Stimulated activated CD8-positive, alpha-beta memory T cell treated with anti-CD3 and anti-CD28 coated beads, Interleukin-12 subunit alpha, Interleukin-12 subunit beta, amount 100 ng/mL, for 1 hour (primary cell): ENCODE results near the gene PTPRN2.
"Not testable (repeated sequence)": the region's sequence is repeated elsewhere in the genome, so short reads cannot be mapped to it uniquely, and the experiment has no call there.

Experiments
- DNase-seq: peaks from one replicate; pipeline ENCODE4 v3.0.0-alpha.2; 2020; ENCODE audit warnings: low read depth

Gene PTPRN2

DNA sequence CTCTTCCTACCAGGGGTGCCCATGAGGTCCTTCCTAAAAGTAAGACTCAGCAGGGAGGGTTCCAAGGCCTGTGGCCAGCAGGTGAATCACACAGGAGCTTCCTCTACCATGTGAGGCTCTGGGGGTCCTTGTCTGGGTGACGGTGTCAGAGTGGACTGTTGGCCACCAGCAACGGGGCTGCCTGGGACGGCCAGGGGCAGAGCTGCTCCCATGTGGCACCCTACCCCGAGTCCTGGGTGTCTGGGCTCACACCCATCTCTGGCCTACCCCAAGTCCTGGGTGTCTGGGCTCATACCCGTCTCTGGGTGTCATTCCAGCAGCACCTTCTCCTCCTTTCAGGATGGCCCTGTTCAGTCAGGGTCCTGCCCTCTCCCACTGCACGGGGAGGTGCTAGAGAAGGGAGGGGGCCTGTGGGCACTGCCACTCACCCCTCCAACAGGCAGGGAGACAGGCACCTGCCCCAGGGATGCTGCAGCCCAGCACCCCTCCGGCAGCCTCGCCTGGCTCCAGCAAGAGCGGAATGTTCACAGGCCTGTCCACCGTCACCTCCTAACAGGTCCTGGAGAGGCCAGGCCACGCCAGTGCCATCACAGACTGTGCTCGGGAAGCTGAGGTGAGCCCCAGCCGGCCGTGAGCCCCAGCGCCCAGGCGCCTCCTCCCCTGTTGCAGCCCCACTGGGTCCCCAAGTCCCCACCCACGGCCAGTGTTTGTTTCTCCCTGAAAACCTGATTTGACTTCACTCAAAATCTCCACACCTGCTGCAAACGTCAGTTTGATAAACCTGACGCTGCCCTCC, 143.7 kb downstream of the PTPRN2 start:
- DNase-seq: no peak

DNA sequence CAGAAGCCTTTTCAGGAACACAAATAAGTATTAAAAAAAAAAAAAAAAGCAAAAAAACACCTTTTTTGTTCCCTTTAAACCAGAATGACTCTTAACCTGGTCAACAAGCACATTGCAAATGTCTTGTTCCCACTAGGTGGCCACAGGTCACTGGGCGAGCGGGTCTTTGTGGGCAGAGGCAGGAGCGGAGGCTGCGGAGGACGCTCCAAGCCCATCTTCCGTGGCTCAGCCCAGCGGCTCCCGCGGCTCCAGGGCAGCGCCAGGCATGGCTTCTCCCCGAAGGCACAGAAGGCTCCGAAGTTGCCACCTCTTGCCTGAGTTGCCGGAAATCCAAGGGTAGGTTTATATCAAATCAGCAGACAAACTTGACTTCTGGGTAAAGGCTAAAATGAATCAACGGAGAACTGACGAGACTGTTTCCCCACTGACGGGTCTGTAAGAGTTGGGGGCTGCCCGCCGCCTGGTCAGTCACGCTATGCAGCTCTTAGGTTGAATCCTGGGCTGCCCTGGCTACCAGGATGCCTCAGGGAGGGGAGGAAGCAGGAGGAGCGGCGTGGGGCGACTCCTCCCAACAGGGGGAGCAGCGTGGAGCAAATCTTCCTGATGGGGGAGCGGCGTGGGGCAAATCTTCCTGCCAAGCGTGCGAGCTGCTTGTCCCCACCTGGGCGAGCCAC, 144.5 kb downstream of the PTPRN2 start:
- DNase-seq: no peak

DNA sequence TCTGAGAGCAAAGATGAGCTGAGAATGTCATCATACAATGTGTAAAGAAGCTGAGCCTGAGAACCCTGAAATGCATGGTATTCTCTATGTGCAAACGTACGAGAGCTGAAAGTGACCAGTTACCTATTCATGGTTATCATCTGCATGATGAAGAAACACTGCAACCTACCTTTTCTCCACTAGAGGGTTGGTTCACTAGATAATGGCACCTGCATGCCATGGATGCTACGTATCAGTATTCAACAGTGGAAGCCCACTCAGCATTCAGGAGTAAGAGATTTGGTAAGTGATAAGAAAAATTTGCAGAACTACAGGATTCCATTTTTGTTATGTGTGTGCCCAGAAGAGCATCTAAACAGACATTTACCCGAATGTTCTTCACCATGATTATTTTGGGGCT, 145.4 kb downstream of the PTPRN2 start:
- DNase-seq: no peak

DNA sequence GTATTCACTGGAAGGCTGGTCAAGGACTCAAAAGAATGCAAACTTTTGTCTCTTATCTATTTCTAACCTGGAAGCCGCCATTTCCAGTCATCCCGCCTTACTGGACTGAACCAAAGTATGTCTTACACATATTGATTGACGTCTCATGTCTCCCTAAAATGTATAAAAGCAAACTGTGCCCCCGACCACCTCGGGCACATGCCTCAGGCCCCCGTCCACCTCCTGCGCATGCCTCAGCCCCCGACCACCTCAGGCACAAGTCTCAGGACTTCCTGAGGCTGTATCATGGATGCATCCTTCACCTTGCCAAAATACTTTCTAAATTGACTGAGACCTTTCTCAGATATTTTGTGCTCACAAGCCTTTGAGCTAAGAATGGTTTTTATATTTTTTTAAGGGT, 148.6 kb downstream of the PTPRN2 start:
- DNase-seq: no peak

DNA sequence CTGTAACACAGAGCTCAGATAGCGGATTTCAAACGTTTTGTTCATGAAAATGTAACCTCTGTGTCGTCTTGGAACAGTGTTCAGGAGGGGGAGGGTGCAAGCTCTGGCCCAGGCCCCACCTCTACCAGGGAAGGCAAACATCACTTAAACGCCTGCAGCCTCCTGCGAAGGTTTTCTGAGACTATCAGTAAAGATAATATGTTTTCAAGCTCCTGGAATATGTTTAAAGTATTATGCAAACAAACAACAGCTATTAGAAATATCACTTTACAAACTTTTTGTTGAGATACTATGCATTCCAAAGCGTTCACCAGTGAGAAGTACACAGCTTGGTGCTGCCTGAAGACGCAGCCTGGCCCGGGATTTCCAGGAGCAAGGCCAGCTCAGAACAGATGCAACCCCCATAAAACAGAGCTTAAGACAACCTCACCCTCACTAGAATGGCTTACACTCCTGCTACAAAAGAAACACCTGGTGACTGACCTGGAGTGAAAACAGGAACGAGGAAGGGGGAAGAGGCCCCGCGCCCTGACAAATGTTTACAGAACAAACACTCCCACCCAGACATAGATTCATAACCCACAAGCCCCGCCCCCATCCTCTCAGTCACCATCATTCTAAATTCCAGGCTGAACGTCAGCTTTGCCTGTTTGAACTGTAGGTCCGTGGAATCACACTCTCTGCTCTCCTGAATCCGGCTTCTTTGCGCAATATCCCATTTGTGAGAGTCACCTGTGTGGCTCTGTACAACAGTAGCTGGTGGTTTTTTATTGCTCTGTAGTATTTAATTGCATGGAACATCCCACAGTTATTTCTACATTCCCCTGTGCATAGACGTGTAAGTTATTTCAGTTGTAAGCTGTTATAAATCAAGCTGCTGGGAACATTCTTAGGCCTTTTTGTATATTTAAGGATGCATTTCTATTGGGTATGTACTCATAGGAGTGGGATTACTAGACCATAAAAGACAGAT, 155.0 kb downstream of the PTPRN2 start:
- DNase-seq: no peak

DNA sequence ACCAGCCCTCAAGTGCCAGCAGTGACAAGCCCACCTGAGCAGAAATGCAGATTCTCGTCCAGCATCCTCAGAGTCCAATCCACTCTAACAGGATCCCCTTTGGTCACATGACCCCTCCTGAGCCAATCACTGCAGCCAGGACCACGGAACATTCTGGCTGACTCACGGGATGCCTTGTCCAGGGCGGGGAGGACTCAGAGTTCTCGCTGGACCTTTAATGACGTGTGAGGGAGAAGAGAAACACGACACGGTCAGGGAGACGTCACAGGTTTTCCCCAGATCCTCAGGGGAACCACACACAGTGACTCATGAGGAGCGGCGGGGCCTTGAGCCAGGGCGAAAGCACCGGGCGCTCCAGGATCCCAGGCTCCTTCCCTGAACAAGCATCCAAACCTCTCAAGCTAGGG, 155.7 kb downstream of the PTPRN2 start:
- DNase-seq: no peak

DNA sequence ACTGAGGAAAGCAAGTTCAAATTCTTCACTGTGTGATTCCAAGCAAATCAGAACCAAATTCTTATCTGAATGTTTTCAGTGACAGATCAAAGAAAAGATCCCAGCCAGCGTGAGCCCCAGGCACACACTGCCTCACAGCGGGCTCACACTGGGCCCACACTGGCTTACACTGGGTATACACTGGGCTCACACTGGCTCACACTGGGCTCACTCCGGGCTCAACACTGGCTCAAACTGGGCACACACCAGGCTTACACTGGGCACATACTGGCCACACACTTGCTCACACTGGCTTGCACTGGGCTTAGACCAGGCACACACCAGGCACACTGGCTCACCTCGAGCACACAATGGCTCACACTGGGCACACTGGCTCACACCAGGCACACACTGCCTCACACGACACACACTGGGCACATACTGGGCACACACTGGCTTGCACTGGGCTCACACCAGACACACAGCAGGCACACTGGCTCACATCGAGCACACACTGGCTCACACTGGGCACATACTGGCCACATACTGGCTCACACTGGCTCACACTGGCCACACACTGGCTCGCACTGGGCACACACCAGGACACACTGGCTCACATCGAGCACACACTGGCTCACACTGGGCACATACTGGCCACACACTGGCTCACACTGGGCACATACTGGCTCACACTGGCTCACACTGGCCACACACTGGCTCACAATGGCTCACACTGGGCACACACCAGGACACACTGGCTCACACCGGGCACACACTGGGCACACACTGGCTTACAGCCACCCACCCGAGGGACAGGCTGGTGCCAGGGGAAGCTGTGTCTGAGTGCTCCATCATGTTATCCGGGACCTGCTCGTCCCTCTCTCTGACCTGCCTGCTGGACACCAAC, 156.3 kb downstream of the PTPRN2 start:
- DNase-seq: no peak

DNA sequence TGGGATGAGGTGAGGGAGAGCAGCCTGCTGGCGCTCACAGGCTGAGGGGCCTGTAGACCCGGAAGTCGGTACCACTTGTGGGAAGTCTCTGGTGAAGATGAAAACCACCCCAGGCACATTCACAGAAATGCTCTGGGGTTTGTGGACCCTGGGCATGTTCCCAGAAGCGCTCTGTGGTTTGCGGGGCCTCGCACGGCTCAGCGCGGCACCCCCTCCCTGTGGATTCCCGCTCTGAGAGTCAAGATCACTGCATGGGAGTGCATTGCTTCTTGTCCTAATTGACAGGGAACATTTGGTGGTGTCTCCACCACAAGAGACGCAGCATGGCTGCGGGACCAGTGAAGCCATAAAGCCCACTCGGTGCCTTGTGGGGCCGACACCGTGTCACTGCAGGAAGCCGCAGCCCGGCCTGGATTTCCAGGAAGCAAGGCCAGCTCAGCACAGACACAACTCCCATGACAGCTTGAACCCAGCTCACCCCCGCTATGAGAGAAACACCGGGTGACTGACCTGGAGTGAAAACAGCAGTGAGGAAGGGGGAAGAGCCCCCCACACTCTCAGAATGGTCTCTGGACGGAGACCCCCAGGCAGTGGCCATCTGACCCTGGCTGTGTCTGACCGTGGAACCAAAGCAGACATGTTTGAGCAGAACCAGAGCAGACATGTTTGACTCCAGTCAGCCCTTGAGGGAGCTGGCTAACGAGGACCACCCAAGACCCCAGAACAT, 157.2 kb downstream of the PTPRN2 start:
- no peak for DNase-seq

DNA sequence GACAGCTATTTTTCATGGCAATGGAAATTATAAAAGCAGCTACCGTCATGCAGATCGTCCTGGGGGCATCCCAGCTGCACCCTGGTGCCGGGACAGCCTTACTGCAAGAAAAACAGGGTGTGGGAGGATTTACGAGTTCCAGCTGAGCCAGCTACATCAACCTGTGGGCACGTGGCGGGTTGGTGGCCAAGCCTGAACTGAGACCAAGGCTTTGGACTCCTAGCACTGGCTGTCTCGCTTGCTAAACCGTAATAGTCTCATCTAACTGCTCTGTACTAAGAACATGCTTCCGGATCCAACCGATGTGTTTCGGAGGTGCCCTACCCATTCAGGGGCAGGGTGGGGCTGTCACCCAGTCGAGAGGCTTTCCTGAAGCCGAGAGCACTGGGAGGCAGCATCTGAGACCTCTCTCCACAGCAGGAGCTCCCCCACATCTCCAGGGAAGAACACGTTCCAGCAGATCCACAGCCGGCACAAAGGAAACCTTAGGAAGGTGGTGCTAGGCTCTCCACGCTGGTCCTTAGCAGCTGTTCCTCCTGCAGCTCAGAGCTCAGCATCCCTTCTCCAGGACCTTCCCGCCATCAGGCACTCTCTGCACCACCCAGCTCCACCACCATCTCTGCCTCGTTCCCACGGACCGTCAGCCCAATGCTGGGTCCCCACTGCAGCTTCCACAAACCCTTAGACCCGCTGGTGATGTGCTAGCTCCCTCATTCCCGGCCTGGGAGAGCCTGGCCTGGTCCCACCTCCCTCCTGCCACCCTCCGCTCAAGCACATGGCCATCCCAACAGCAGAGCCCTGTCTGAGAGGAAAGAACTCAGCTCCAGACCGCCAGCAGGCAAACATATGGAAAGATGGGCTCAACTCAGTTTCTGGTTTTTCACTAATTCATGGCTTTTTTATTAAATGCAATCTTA, 158.5 kb downstream of the PTPRN2 start:
- DNase-seq: no peak

DNA sequence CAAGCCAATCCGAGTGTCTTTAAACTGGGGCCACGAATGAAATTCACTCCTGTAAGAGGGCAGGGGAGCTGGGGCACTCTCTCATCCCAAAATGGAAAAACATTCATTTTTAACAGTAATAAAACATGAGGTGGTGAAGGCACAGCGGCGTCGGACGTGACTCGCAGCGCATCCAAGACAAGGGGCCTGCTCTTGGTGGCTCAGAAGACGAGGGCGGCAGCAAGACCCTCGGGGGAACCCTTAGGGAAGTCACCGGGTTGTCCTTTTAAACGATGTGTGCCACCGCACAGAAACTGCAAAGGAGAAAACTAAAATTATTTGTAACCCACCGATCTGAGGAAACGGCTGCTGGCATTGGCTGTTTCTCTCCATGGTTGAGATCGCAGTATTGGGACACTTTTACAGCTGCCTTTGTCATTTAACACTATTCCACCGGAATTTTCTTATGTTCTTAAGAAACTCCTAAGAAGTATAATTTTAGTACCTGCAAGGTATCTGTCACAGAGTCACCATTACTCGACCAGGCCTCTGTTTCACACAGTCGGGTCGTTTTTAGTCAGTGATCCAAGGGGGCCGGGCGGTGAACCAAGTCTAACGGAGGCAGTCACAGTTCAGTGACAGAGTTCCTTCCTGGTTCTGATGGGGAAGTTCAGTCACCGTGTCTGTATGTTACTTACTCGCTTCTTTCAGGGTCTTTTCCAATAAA, 159.3 kb downstream of the PTPRN2 start:
- DNase-seq: no peak

DNA sequence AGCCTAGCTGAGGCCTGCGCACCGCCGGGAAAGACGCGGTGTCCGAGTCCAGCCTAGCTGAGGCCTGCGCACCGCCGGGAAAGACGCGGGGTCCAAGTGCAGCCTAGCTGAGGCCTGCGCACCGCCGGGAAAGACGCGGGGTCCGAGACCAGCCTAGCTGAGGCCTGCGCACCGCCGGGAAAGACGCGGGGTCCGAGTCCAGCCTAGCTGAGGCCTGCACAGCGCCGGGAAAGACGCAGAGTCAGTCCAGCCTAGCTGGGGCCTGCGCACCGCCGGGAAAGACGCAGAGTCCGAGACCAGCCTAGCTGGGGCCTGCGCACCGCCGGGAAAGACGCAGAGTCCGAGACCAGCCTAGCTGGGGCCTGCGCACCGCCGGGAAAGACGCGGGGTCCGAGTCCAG, 161.9 kb downstream of the PTPRN2 start:
- not testable (repeated sequence) for DNase-seq

DNA sequence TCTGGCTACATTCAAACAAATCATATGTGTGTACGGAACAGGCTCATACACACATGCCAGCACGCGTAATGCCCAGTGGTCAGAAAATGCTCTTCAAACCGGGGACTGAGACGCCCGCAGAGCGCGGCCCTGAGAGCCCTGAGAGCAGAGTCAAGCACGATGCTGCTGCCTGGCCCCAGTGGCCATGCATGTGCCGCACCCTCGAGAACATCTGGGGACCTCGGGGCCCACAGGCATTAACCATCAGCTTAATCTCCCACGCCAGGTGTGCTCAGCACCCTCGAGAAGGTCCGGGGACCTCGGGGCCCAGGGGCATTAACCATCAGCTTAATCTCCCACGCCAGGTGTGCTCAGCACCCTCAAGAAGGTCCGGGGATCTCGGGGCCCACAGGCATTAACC, 163.1 kb downstream of the PTPRN2 start:
- no peak for DNase-seq

DNA sequence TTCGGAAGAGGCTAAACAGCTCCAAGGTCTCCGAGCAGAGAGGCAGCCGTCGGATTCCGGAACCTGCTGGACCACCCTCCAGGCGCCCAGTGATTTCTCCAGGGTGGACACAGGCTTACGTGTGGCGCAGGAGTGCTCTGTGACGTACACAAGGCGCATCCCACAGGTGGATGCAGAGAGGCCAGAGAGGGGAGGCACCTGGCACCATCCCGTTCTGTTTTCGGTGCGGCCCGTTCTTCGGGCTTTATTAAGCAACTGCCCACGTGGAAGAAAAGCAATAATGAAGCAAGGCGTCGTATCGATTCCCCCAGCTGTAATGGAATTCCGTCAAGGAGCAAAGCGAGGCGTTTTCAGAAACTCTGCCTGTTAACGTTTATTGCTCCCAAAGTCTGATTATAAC, 163.6 kb downstream of the PTPRN2 start:
- no peak for DNase-seq

DNA sequence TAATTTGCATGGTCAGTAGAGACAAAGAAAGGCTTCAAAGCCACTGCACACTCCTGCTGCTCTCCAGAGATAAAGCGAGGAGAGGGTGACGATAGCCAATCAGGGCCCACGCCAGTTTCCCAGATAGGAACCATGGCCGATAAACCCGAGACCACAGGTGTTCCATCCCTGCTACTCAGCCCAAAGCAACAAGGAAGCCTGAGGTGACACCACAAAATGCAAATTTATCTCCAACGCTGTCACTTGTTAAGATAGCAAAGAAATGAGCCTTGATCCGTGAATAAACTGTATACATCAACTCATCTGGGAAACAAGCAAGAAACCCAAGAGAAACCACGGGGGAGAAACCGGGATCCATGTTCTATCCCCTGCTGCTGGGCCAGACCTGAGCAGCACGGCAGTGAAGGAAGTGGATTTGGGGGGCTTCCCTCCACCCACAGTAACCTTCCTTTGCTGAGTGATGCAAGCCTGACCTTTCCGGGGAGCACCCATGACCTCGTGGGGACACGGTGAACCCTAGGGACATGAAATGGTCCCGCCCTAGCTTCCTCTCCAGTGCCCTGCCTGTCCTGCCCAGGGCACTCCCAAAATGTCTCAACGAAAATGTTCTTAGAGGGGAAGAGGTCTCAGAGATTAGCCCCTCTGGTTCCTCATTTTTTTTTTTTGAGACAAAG, 164.6 kb downstream of the PTPRN2 start:
- no peak for DNase-seq

DNA sequence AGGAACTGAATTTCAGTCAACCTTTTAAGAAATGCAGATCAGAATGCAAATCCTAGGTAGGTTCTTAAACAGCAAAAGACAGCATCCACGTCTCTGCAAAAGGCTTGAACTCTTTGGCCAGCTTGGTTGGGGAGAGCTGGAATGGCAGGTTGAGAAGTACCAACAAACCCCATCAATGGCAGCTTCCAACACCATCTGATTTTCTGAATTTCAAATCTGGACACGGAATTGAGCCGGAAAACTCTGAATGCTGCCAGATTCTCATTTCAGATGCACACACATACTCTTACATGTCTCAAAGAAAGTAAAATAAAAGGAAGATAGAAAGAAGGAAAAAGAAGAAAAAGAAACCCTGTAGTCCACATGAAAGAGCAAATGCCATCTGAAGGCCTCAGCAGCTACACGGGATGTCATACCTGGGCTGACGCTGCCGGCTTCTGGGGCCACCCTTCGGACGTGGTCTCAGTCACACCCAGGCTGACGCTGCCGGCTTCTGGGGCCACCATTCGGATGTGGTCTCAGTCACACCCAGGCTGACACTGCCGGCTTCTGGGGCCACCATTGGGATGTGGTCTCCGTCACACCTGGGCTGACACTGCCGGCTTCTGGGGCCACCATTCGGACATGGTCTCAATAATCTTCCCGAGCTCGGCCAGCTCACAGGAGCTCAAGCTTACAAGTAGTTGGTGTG, 165.3 kb downstream of the PTPRN2 start:
- DNase-seq: no peak

DNA sequence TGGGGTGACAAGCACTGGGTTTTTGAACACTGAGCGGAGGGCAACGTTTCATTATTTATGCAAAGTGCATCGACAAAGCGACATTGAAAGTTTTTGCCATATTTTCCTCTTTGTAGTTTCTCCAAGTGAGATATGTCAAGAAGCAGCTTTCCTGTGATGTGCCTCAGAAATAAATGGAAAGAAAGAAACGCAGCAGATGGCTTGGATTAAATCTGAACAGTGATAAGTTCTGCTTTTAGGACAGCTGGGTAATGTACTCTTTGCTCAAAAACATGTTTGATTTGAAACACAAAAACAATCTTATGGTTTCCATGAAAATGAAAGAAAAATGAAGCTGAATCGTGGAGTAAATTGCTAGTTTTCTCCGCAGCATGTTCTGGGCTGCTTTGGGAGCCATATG, 166.3 kb downstream of the PTPRN2 start:
- no peak for DNase-seq

DNA sequence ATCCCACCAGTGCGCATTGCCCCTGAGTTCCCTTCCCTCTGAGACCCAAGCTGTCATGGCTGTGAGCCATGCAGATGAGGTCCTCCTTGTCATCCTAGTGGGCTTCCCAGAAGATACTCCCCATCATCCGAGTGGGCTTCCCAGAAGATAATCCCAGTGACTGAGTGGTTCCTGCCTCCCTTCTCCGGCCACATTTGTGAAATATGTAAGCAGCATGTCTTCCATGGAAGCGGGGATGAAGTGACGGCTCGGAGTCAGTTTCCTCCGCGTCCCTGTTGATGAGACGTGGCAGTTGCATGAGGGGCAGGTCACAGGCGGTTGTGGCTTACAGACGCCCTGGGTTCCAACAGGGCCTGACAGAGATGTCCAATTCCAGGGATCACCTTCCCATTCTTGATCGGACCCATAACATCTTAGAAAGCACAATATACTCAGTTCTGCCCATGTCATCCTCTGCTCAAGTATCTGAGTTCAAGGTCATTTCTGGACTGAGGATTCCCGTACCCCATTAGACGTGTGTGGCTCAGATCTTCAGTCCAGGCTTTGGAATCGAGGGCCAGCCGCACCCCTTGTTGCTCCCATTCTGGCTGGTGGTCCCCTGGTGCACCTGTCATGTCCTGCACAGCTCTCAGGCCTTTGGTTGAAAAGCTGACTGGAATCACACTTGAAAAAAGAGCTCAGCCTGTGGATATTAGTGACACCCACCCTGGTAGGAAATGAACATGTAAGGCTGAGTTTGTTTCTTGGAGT, 166.9 kb downstream of the PTPRN2 start:
- no peak for DNase-seq
